Activated T-cell treated with anti-CD3 and anti-CD28 coated beads, Interleukin-2, amount 50 U/mL, for 72 hours (primary cell): ENCODE data around the gene MON2. TPM values are rescaled to one million over a fixed set of nuclear protein-coding genes. Genes with fewer than 3 reads are reported as not detected.
"Not testable (repeated sequence)": the region's sequence is repeated elsewhere in the genome, so short reads cannot be mapped to it uniquely, and the experiment has no call there.

Experiments used
- ATAC-seq, 2 donors: fragments of 150-1000 bp; cut with Tn5 transposase; replicated peaks in 1 of 2; 2 replicates each; pipeline ENCODE4 v1.10.0; 2021; ENCODE audit warnings: moderate library complexity in 2 of 2, mild to moderate bottlenecking in 1 of 2
- DNase-seq, 2 donors: peaks; one replicate each; pipeline ENCODE4 v3.0.0; 2021 to 2022; ENCODE audit warnings: mixed read lengths in 1 of 2
- H3K27ac Mint-ChIP-seq: one replicate; pipeline ENCODE4 v1.8.0; 2022; ENCODE audit warnings: mild to moderate bottlenecking, moderate library complexity, mixed read lengths
- H3K27me3 Mint-ChIP-seq: one replicate; pipeline ENCODE4 v1.8.0; 2022; ENCODE audit warnings: low read depth, mixed read lengths
- H3K36me3 Mint-ChIP-seq, 2 donors: one replicate each; pipeline ENCODE4 v1.8.0; 2022; ENCODE audit warnings: mixed read lengths in 2 of 2, mild to moderate bottlenecking in 1 of 2; ENCODE audit not compliant: insufficient read depth in 2 of 2
- H3K4me1 Mint-ChIP-seq: one replicate; pipeline ENCODE4 v1.8.0; 2022; ENCODE audit warnings: low read depth, mixed read lengths
- H3K4me3 Mint-ChIP-seq, 2 donors: one replicate each; pipeline ENCODE4 v1.8.0; 2022; ENCODE audit warnings: mild to moderate bottlenecking in 2 of 2, mixed read lengths in 2 of 2, moderate library complexity in 2 of 2
- H3K9me3 Mint-ChIP-seq, 2 donors: one replicate each; pipeline ENCODE4 v1.8.0; 2022; ENCODE audit warnings: mixed read lengths in 2 of 2
- total RNA-seq, 2 donors: library from RNA; stranded (reverse); gene quantifications; one replicate each; pipeline ENCODE4 v1.2.3, GENCODE V29; 2022

MON2 gene
- total RNA-seq, 2 donors from 2014 or later = 36.0 to 41.6 TPM

DNA sequence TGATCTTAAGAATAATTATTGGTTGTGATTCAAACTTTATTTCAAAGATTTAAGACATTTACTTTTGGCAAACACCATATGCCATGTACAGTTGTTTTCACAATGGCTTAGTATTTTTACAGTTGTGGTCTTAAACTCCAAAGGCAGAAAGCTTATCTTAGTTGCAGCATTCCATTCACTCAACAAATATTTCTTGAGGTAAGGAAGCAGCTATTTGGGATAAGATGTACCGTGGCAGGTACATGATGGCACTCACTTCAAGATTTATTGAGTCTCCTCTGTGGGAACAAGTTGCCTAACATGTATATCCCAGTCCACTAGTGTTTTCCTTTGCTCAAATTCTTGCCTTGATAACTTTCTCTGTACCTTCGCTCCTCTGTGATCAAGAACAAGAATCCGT, 8.0 kb upstream of the MON2 start:
- Mint-ChIP-seq H3K4me3 (no peak overlapping the region), H3K36me3 (peaks cover 4 to 5% of the 10 kb centered on the region in 2 donors), H3K27me3 (no peaks in the 10 kb centered on the region), H3K4me1 (no peaks in the 10 kb centered on the region), H3K9me3 (peaks cover 6 to 8% of the 10 kb centered on the region in 2 donors), H3K27ac (no peak overlapping the region)
- no peak for DNase-seq
- no peak for ATAC-seq

DNA sequence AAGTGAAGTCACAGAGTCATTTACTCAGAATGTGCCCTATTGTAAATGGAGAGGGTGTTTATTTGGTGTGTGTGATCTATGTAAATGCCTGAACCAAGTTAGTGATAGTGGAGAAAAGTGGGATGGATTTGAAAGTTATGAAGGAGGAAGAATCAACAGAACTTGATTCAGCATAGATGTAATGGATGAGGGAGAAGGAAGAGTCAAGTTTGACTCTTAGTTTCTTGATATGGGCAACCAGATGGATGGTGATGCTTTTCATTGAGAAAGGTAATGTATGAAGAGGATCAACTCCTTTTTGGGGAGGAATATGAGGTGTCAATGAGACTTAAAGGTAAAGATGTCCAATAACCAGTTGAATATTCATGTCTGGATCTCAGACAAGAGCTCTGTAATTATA, 6.7 kb upstream of the MON2 start:
- no peak overlapping the region for H3K4me3 Mint-ChIP-seq
- H3K36me3 Mint-ChIP-seq = peaks cover 5 to 7% of the 10 kb centered on the region in 2 donors
- H3K4me1 Mint-ChIP-seq = no peaks in the 10 kb centered on the region
- peaks cover 8 to 10% of the 10 kb centered on the region in 2 donors for H3K9me3 Mint-ChIP-seq
- H3K27me3 Mint-ChIP-seq = no peaks in the 10 kb centered on the region
- ATAC-seq (no peak), DNase-seq (no peak)
- H3K27ac Mint-ChIP-seq = no peak overlapping the region

DNA sequence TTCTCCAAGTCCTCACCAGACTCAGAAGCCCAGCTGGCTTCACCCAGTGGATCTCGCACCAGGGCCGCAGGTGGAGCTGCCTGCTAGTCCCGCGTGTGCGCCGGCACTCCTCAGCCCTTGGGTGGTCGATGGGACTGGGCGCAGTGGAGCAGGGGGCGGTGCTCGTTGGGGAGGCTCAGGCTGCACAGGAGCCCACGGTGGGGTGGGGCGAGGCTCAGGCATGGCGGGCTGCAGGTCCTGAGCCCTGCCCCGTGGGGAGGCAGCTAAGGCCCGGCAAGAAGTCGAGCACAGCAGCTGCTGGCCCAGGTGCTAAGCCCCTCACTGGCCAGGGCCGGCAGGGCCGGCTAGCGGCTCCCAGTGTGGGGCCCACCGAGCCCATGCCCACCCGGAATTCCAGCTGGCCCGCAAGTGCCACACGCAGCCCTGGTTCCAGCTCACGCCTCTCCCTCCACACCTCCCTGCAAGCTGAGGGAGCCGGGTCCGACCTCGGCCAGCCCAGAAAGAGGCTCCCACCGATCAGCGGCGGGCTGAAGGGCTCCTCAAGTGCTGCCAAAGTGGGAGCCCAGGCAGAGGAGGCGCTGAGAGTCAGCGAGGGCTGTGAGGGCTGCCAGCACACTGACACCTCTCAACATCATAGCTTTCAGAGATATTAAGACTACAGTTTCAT, 5.3 kb upstream of the MON2 start:
- not testable (repeated sequence) for H3K4me3 Mint-ChIP-seq, H3K36me3 Mint-ChIP-seq, H3K27me3 Mint-ChIP-seq, ATAC-seq, H3K4me1 Mint-ChIP-seq, H3K27ac Mint-ChIP-seq, H3K9me3 Mint-ChIP-seq, DNase-seq

DNA sequence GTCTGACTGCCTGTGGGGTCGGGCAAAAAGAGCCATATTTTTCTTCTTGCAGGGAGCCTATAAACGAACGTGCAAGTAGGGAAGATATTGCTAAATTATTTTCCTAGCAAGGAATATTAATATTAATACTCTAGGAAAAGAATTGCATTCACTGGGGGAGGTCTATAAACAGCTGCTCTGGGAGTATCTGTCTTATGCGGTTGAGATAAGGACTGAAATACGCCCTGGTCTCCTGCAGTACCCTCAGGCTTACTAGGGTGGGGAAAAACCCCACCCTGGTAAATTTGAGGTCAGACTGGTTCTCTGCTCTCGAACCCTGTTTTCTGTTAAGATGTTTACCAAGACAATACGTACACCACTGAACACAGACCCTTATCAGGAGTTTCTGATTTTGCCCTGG, 3.4 kb upstream of the MON2 start:
- not testable (repeated sequence) for H3K27ac Mint-ChIP-seq, ATAC-seq, DNase-seq, H3K4me3 Mint-ChIP-seq, H3K9me3 Mint-ChIP-seq, H3K27me3 Mint-ChIP-seq, H3K36me3 Mint-ChIP-seq
- H3K4me1 Mint-ChIP-seq = peaks cover 13% of the 10 kb centered on the region

DNA sequence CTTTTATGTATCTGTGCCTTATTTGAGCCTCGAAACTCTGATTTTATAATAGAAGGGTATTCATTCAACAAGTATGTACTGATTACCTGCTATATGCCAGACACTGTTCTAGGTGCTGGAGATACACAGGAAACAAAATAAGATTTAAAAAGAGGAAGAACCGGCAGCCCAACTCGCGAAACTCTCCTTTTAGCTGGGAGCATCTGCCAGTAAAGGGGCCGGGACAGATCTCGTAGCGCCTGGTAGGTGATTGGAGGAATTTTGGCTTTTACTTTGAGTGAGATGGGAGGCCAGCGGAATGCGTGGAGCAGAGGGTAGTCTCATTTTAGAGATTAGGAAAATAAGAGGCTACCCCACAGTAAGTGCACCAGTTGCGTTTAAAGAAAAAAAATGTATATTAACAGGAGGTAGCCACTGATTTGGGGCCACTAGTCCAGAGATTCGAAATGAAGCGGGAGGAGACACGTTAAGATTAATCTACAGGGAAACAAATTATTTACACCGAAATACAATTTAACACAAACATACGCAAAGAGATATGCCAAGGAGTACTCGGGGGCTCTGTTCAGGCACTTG, 520 bp upstream of the MON2 start:
- peak overlapping the region; percentile 100 for H3K27ac Mint-ChIP-seq
- H3K9me3 Mint-ChIP-seq = peaks cover 4 to 8% of the 10 kb centered on the region in 2 donors
- DNase-seq (peak; percentile 7 to 26), ATAC-seq (peak; percentile 5 to 14)
- H3K36me3 Mint-ChIP-seq = peaks cover 7 to 9% of the 10 kb centered on the region in 2 donors
- H3K27me3 Mint-ChIP-seq = no peaks in the 10 kb centered on the region
- peak overlapping the region; percentile 96 to 100 for H3K4me3 Mint-ChIP-seq
- H3K4me1 Mint-ChIP-seq = peaks cover 23% of the 10 kb centered on the region

DNA sequence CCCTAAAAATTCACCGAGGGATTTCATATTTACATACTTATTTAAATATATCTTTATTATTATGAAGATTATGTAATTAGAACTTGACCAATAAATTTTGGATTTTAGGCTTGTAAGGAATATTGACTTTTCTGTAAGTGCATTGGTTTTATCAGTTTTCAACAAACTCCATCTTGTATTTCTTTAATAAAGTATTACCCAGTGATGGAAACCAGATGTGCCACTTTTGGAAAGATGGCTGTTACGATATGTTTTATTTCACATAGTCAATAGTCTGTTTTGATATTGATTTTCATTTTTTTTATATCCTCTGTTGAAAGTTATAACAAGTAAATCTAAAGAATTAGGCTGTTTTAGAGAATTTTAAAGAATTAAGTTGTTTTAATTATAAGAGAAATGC, 1.8 kb downstream of the MON2 start:
- Mint-ChIP-seq H3K4me3 (peak overlapping the region; percentile 46 to 96), H3K27me3 (no peaks in the 10 kb centered on the region), H3K9me3 (peaks cover 4% of the 10 kb centered on the region in 2 donors), H3K27ac (no peak overlapping the region), H3K36me3 (peaks cover 5 to 6% of the 10 kb centered on the region in 2 donors), H3K4me1 (peaks cover 23% of the 10 kb centered on the region)
- ATAC-seq = no peak
- DNase-seq = no peak

DNA sequence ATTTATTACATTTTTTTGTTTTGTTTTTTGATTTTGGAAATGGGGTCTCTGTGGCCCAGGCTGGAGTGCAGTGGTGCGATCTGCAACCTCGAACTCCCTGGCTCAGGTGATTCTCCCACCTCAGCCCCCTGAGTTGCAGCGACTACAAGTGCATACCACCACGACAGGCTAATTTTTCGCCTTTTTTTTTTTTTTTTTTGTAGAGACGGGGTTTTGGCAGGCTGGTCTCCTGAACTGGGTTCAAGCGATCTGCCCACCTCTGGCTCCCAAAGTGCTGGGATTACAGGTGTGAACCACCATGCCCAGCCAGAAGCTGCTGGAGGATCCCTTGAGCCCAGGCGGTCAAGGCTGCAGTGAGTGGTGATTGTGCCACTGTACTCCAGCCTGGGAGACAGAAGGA, 2.3 kb downstream of the MON2 start:
- peak overlapping the region; percentile 38 to 56 for H3K4me3 Mint-ChIP-seq
- peaks cover 29% of the 10 kb centered on the region for H3K4me1 Mint-ChIP-seq
- ATAC-seq = no peak
- DNase-seq = no peak
- no peak overlapping the region for H3K27ac Mint-ChIP-seq
- H3K36me3 Mint-ChIP-seq = peaks cover 2 to 3% of the 10 kb centered on the region in 2 donors
- H3K9me3 Mint-ChIP-seq = no peaks in the 10 kb centered on the region
- H3K27me3 Mint-ChIP-seq = no peaks in the 10 kb centered on the region

DNA sequence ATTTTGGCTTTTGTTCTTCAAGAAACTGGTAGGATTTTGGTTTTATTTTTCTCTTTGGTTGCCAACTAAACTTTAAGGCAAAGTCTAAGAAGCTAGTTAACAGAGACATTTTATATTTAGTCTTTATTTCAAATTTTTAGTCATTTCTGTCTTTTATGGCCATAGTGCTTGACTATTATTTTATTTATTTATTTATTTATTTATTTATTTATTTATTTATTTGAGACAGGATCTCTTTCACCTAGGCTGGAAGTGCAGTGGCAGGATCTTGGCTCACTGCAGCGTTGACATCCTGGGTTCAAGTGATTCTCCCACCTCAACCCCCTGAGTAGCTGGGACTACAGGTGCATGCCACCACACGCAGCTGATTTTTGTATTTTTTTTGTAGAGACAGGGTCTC, 3.1 kb downstream of the MON2 start:
- H3K27me3 Mint-ChIP-seq = no peaks in the 10 kb centered on the region
- H3K9me3 Mint-ChIP-seq = no peaks in the 10 kb centered on the region
- H3K4me1 Mint-ChIP-seq = peaks cover 35% of the 10 kb centered on the region
- DNase-seq (no peak), ATAC-seq (no peak)
- peak overlapping the region; percentile 38 to 56 for H3K4me3 Mint-ChIP-seq
- peaks cover 2 to 3% of the 10 kb centered on the region in 2 donors for H3K36me3 Mint-ChIP-seq
- H3K27ac Mint-ChIP-seq = no peak overlapping the region

DNA sequence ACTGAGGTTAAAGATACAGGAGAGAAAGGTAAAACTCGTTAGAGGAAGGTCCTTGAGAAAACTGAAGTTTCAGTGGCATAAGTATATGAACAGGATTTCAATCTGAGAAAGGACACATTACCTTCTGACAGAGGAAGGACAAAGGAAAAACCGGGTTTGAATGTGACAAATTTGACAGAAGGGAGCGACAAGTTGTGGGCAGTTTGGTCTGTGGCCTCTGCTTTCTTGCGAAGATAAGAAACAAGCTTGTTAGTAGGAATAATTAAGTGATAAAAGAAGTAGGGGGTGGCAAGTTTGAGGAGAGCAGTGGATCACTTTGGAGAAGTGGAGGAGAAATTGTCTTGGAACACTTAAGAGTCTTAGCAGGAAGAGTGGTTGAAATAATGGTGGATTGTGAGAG, 5.1 kb downstream of the MON2 start:
- Mint-ChIP-seq H3K27me3 (no peaks in the 10 kb centered on the region), H3K9me3 (no peaks in the 10 kb centered on the region), H3K4me1 (peaks cover 30% of the 10 kb centered on the region), H3K27ac (no peak overlapping the region), H3K36me3 (peaks cover 0 to 3% of the 10 kb centered on the region in 2 donors), H3K4me3 (no peak overlapping the region)
- DNase-seq = no peak
- ATAC-seq = no peak

DNA sequence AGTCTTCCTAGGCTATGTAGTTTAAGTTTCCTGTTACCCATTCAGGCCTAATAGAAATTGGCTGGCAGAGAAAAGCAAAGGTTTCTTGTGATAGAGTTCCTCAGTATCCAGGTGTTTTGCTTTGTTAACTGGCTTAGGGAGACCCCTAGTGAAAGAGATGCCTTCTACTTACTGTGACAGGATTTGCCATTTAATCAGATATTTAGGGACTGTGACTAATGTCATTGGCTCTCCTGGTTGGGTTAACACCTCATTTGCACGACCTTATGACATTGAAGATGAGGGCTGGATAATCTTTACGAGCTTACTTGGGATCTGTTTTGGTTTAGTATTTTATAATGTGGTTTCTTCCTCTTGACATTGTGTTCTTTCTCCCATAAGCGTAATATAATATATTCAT, 5.8 kb downstream of the MON2 start:
- Mint-ChIP-seq H3K36me3 (peaks cover 0 to 2% of the 10 kb centered on the region in 2 donors), H3K4me1 (peaks cover 31% of the 10 kb centered on the region), H3K9me3 (no peaks in the 10 kb centered on the region), H3K27ac (no peak overlapping the region), H3K27me3 (no peaks in the 10 kb centered on the region), H3K4me3 (no peak overlapping the region)
- ATAC-seq = no peak
- DNase-seq = no peak

DNA sequence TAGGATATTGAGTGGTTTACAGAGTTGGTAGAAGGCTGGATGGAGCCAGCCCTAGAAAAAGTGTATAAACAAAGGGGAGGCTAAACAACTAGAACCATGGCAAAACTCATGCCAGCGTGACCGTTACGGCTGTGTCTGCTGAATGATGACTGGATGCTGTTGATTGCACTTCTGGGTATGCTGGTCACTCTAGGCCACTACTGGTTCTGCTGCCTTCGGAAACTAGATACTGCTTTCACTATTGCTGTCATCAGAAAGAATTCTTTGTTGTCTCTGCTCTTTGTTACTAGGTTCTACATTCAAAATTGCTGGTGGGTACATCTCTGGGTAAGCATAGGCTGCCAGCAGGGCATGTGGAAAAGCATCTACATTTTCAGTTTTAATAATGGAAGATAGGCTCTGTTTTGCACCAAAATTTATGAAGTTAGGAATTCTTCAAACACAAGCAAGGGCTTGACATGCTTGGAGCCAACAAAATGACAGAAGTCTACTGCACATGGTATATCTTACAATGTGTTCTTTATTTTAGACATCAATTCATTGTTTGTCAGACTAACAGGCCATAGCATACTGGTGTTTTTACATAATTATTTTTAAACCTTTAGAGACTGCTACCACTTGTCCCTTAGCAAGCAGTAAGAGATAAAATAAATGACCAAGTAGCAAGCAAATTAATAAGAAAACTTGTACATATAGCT, 15.4 kb downstream of the MON2 start:
- no peak overlapping the region for H3K4me3 Mint-ChIP-seq
- no peak overlapping the region for H3K27ac Mint-ChIP-seq
- no peak for ATAC-seq
- H3K4me1 Mint-ChIP-seq = peaks cover 33% of the 10 kb centered on the region
- peaks cover 0 to 7% of the 10 kb centered on the region in 2 donors for H3K36me3 Mint-ChIP-seq
- H3K27me3 Mint-ChIP-seq = no peaks in the 10 kb centered on the region
- no peak for DNase-seq
- no peaks in the 10 kb centered on the region for H3K9me3 Mint-ChIP-seq

DNA sequence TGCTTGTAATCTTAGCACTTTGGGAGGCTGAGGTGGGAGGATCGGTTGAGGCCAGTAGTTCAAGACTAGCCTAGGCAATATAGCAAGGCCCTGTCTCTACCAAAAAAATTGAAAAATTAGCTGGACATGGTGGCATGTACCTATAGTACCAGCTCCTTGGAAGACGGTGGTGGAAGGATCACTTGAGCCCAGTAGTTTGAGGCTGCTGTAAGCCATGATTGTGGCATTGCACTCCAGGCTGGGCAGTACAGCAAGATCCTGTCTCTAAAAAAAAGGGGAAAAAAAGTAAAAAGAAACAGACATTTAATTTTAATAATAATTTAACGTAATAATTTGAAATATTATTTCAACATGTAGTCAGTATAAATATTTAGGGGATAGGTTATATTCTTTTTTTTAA, 16.1 kb downstream of the MON2 start:
- DNase-seq = no peak
- peaks cover 0 to 7% of the 10 kb centered on the region in 2 donors for H3K36me3 Mint-ChIP-seq
- H3K27ac Mint-ChIP-seq = no peak overlapping the region
- H3K9me3 Mint-ChIP-seq = no peaks in the 10 kb centered on the region
- no peak for ATAC-seq
- peaks cover 28% of the 10 kb centered on the region for H3K4me1 Mint-ChIP-seq
- no peak overlapping the region for H3K4me3 Mint-ChIP-seq
- no peaks in the 10 kb centered on the region for H3K27me3 Mint-ChIP-seq

DNA sequence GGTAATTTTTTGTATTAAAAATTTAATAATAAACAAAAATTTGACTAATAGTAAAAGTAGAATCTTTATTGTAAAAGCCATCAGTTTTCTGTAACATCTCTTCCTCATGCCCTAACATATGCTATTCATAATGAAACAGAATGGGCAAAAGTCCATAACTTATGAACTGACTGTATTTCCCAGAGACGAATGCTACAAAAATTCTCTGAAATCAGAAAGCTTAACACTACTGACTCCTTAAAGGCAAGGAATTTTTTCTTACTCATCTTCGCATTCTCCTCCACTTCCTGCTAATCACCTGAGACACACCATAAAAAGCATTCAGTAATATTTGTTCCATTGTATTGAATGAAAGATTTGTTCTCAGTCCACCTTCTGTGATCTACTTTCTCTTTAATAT, 17.6 kb downstream of the MON2 start:
- no peaks in the 10 kb centered on the region for H3K27me3 Mint-ChIP-seq
- DNase-seq (no peak), ATAC-seq (no peak)
- peak overlapping the region in 1 of 2 donors; percentile 39 for H3K4me3 Mint-ChIP-seq
- peaks cover 0 to 5% of the 10 kb centered on the region in 2 donors for H3K36me3 Mint-ChIP-seq
- no peaks in the 10 kb centered on the region for H3K9me3 Mint-ChIP-seq
- peaks cover 24% of the 10 kb centered on the region for H3K4me1 Mint-ChIP-seq
- peak overlapping the region; percentile 75 for H3K27ac Mint-ChIP-seq
